PC-9 (cell line): Measurements from ENCODE around the gene HOXB13. TPM values are rescaled to one million over a fixed set of nuclear protein-coding genes. Genes with fewer than 3 reads are reported as not detected.

Source experiments
- BruUV-seq: library from RNA; stranded (reverse); fragments of 400-500 nt; replicated peaks from 2 replicates; lab custom pipeline; 2021; lab: Mats Ljungman, UMichigan
- CTCF ChIA-PET: fragments of 300-600 bp; sonication (Branson Sonifier 250); formaldehyde crosslinking; loops from one replicate; lab custom pipeline; 2022; ENCODE audit warnings: antibody characterized with exemption; lab: Charles Lee
- POLR2A ChIA-PET: fragments of 300-600 bp; sonication (Branson Sonifier 250); formaldehyde crosslinking; loops from one replicate; lab custom pipeline; 2022; ENCODE audit warnings: antibody characterized with exemption; ENCODE audit not compliant: unreplicated experiment; lab: Charles Lee
- DNase-seq, 2 experiments: peaks; one replicate each; pipeline versions ENCODE4 v3.0.0 to v3.0.0-alpha.2; 2015 to 2022; ENCODE audit warnings: mixed read lengths in 1 of 2
- H2AFZ ChIP-seq: fragments of 200-600 bp; sonication (generic); 2 replicates; pipeline ENCODE4 v1.8.1; 2017; ENCODE audit warnings: antibody characterized with exemption
- H3F3A ChIP-seq: fragments of 200-600 bp; sonication (generic); 2 replicates; pipeline ENCODE4 v1.8.1; 2017; ENCODE audit warnings: antibody characterized with exemption, mild to moderate bottlenecking, low read depth; ENCODE audit not compliant: insufficient read depth
- H3K27ac ChIP-seq: fragments of 200-600 bp; sonication (generic); 2 replicates; pipeline ENCODE4 v1.6.1; 2016; ENCODE audit warnings: mixed run types
- H3K27me3 ChIP-seq: fragments of 200-600 bp; sonication (generic); 2 replicates; pipeline ENCODE4 v1.6.1; 2016; ENCODE audit warnings: low read depth, mixed run types; ENCODE audit not compliant: insufficient read depth
- H3K36me3 ChIP-seq: fragments of 200-600 bp; sonication (generic); 2 replicates; pipeline ENCODE4 v1.6.1; 2016; ENCODE audit warnings: low read depth, mixed run types
- H3K4me1 ChIP-seq: fragments of 200-600 bp; sonication (generic); replicated peaks from 2 replicates; pipeline ENCODE4 v1.6.1; 2016; ENCODE audit warnings: mixed run types; ENCODE audit not compliant: insufficient read depth
- H3K4me2 ChIP-seq: fragments of 200-600 bp; sonication (generic); 2 replicates; pipeline ENCODE4 v1.6.1; 2017; ENCODE audit warnings: mixed run types
- H3K4me3 ChIP-seq: fragments of 200-600 bp; sonication (generic); 2 replicates; pipeline ENCODE4 v1.6.1; 2016; ENCODE audit warnings: mixed run types
- H3K79me2 ChIP-seq: fragments of 200-600 bp; sonication (generic); 2 replicates; pipeline ENCODE4 v1.6.1; 2017; ENCODE audit warnings: low read depth, mixed run types
- H3K9me2 ChIP-seq: fragments of 200-600 bp; sonication (generic); 2 replicates; pipeline ENCODE4 v1.8.1; 2017; ENCODE audit warnings: mild to moderate bottlenecking; ENCODE audit not compliant: insufficient read depth
- H3K9me3 ChIP-seq: fragments of 200-600 bp; sonication (generic); 2 replicates; pipeline ENCODE4 v1.8.1; 2016; ENCODE audit warnings: low read depth; ENCODE audit not compliant: insufficient read depth
- H4K20me1 ChIP-seq: fragments of 200-600 bp; sonication (generic); 2 replicates; pipeline ENCODE4 v1.8.1; 2017; ENCODE audit not compliant: insufficient read depth
- CTCF ChIP-seq: fragments of 200-600 bp; sonication (generic); conservative IDR thresholded peaks from 2 replicates; pipeline ENCODE4 v1.6.1; 2017; ENCODE audit warnings: mixed run types, antibody characterized with exemption, mild to moderate bottlenecking, moderate library complexity
- EZH2 ChIP-seq: fragments of 200-600 bp; sonication (generic); IDR thresholded peaks from 2 replicates; pipeline ENCODE4 v1.8.0; 2017; ENCODE audit warnings: antibody characterized with exemption, low read depth
- intact Hi-C: fragments of 100-400 bp; cut with micrococcal nuclease; formaldehyde crosslinking; loops from one replicate; pipeline ENCODE4 v1.10.0; 2022; ENCODE audit not compliant: unreplicated experiment
- total RNA-seq: library from RNA; stranded (reverse); gene quantifications from 2 replicates; pipeline ENCODE4 v1.2.3, GENCODE V29; 2021

HOXB13 gene
- total RNA-seq, 1 experiment from 2014 or later: not detected

GRCh38 chr17:48738424-48738802 lies 9.9 kb upstream of the HOXB13 start:
- no peaks in the 10 kb centered on the region for H3K9me2 ChIP-seq
- POLR2A ChIA-PET: no interaction called here
- no peaks in the 10 kb centered on the region for H4K20me1 ChIP-seq
- H3K27ac ChIP-seq: no peak overlapping the region
- DNase-seq: no peak
- H3K27me3 ChIP-seq: peaks cover 97% of the 10 kb centered on the region
- no peaks in the 10 kb centered on the region for H3K79me2 ChIP-seq
- no peaks in the 10 kb centered on the region for H3K36me3 ChIP-seq
- no peak overlapping the region for H3K4me3 ChIP-seq
- no peak overlapping the region for H2AFZ ChIP-seq
- CTCF ChIA-PET: no interaction called here
- no peaks in the 10 kb centered on the region for H3F3A ChIP-seq
- no peak for TF ChIP-seq CTCF
- no peak for TF ChIP-seq EZH2
- no peaks in the 10 kb centered on the region for H3K9me3 ChIP-seq
- H3K4me2 ChIP-seq: no peak overlapping the region
- no TSS peak for BruUV-seq
- intact Hi-C loops: no loop called here
- no peaks in the 10 kb centered on the region for H3K4me1 ChIP-seq

- no peaks in the 10 kb centered on the region for H3K9me2 ChIP-seq
- POLR2A ChIA-PET: no interaction called here
- no peaks in the 10 kb centered on the region for H3F3A ChIP-seq
- TF ChIP-seq CTCF: no peak
- TF ChIP-seq EZH2: no peak
- H3K79me2 ChIP-seq: no peaks in the 10 kb centered on the region
- no peak overlapping the region for H3K4me3 ChIP-seq
- DNase-seq: no peak
- H3K4me2 ChIP-seq: no peak overlapping the region
- no TSS peak for BruUV-seq
- CTCF ChIA-PET: interaction anchor here (0.7 kb wide), 1 partner anchor 142 kb away, joined by 3 read pairs; no protein-coding TSS in a partner anchor
- H3K27ac ChIP-seq: no peak overlapping the region
- peaks cover 97% of the 10 kb centered on the region for H3K27me3 ChIP-seq
- H3K9me3 ChIP-seq: no peaks in the 10 kb centered on the region
- H4K20me1 ChIP-seq: no peaks in the 10 kb centered on the region
- intact Hi-C loops: no loop called here
- H2AFZ ChIP-seq: no peak overlapping the region
- no peaks in the 10 kb centered on the region for H3K36me3 ChIP-seq
- H3K4me1 ChIP-seq: no peaks in the 10 kb centered on the region
Observed at GRCh38 chr17:48737330-48738043, 8.9 kb upstream of the HOXB13 start.

- no peak overlapping the region for H3K27ac ChIP-seq
- intact Hi-C loops: no loop called here
- H3K27me3 ChIP-seq: peaks cover 96% of the 10 kb centered on the region
- no peak overlapping the region for H3K4me3 ChIP-seq
- no peak for TF ChIP-seq EZH2
- no peak for TF ChIP-seq CTCF
- no peaks in the 10 kb centered on the region for H3K79me2 ChIP-seq
- POLR2A ChIA-PET: no interaction called here
- H2AFZ ChIP-seq: no peak overlapping the region
- H3K4me1 ChIP-seq: no peaks in the 10 kb centered on the region
- H3K9me2 ChIP-seq: no peaks in the 10 kb centered on the region
- H4K20me1 ChIP-seq: no peaks in the 10 kb centered on the region
- CTCF ChIA-PET: no interaction called here
- H3K4me2 ChIP-seq: no peak overlapping the region
- H3F3A ChIP-seq: no peaks in the 10 kb centered on the region
- no TSS peak for BruUV-seq
- no peaks in the 10 kb centered on the region for H3K9me3 ChIP-seq
- no peaks in the 10 kb centered on the region for H3K36me3 ChIP-seq
- DNase-seq: no peak
Observed at GRCh38 chr17:48735062-48735351, 6.5 kb upstream of the HOXB13 start.
